ENCODE results near the gene PLA2G4B. TPM values are rescaled to one million over a fixed set of nuclear protein-coding genes. Genes with fewer than 3 reads are reported as not detected.

PLA2G4B gene
- total RNA-seq, 1 experiment from 2014 or later = 1.1 TPM

GRCh38 chr15:41809121-41809520 is 29.5 kb upstream of the PLA2G4B start:
- DNase-seq (ENCODE audit: low read depth) = peak; percentile 70

GRCh38 chr15:41809526-41810220 is 29.0 kb upstream of the PLA2G4B start:
- no peak for DNase-seq (ENCODE audit: low read depth)

GRCh38 chr15:41810651-41811431 is 27.8 kb upstream of the PLA2G4B start:
- DNase-seq (ENCODE audit: low read depth) = peak; percentile 26

- peak; percentile 78 for DNase-seq (ENCODE audit: low read depth)
These were observed 27.0 kb upstream of the PLA2G4B start for GRCh38 chr15:41811432-41812195.

GRCh38 chr15:41812820-41813375 is 25.7 kb upstream of the PLA2G4B start:
- no peak for DNase-seq (ENCODE audit: low read depth)

GRCh38 chr15:41813426-41813825 is 25.2 kb upstream of the PLA2G4B start:
- DNase-seq (ENCODE audit: low read depth) = no peak

GRCh38 chr15:41814534-41814933 is 24.1 kb upstream of the PLA2G4B start:
- no peak for DNase-seq (ENCODE audit: low read depth)

GRCh38 chr15:41816788-41817187 is 21.9 kb upstream of the PLA2G4B start:
- no peak for DNase-seq (ENCODE audit: low read depth)

GRCh38 chr15:41817327-41817726 is 21.3 kb upstream of the PLA2G4B start:
- DNase-seq (ENCODE audit: low read depth) = no peak

GRCh38 chr15:41817781-41818180 is 20.9 kb upstream of the PLA2G4B start:
- DNase-seq (ENCODE audit: low read depth) = no peak

- no peak for DNase-seq (ENCODE audit: low read depth)
These were observed 19.1 kb upstream of the PLA2G4B start for GRCh38 chr15:41819455-41820050.

GRCh38 chr15:41820791-41821423 is 17.7 kb upstream of the PLA2G4B start:
- DNase-seq (ENCODE audit: low read depth) = no peak

GRCh38 chr15:41821831-41822230 is 16.8 kb upstream of the PLA2G4B start:
- no peak for DNase-seq (ENCODE audit: low read depth)

GRCh38 chr15:41822471-41822870 is 16.2 kb upstream of the PLA2G4B start:
- DNase-seq (ENCODE audit: low read depth) = no peak

GRCh38 chr15:41822957-41823356 is 15.7 kb upstream of the PLA2G4B start:
- no peak for DNase-seq (ENCODE audit: low read depth)

- DNase-seq (ENCODE audit: low read depth) = no peak
These were observed 15.1 kb upstream of the PLA2G4B start for GRCh38 chr15:41823502-41823901.

GRCh38 chr15:41824062-41824745 is 14.4 kb upstream of the PLA2G4B start:
- no peak for DNase-seq (ENCODE audit: low read depth)

- DNase-seq (ENCODE audit: low read depth) = no peak
These were observed 13.5 kb upstream of the PLA2G4B start for GRCh38 chr15:41825145-41825544.

GRCh38 chr15:41825572-41826535 is 12.8 kb upstream of the PLA2G4B start:
- no peak for DNase-seq (ENCODE audit: low read depth)

All from HT1080 (cell line).